HG02852 (cell line): ENCODE results near the gene GSTCD.
"Not testable (repeated sequence)": the region's sequence is repeated elsewhere in the genome, so short reads cannot be mapped to it uniquely, and the experiment has no call there.

Source experiments
- ATAC-seq: cut with Tn5 transposase; IDR thresholded peaks from one replicate; pipeline ENCODE4 v1.9.1; 2021; ENCODE audit warnings: mild to moderate bottlenecking, moderate library complexity; ENCODE audit not compliant: unreplicated experiment

Gene GSTCD

GRCh38 chr4:105714071-105714521 lies 5.5 kb downstream of the GSTCD start:
- peak; percentile 56 for ATAC-seq

GRCh38 chr4:105714932-105715331 lies 6.3 kb downstream of the GSTCD start:
- ATAC-seq: no peak

- no peak for ATAC-seq
These were observed 7.2 kb downstream of the GSTCD start for GRCh38 chr4:105715692-105716278.

- ATAC-seq: no peak
These were observed 10.6 kb downstream of the GSTCD start for GRCh38 chr4:105719204-105719603.

GRCh38 chr4:105725623-105726022 lies 17.0 kb downstream of the GSTCD start:
- ATAC-seq: no peak

- not testable (repeated sequence) for ATAC-seq
These were observed 21.3 kb downstream of the GSTCD start for GRCh38 chr4:105729895-105730294.

GRCh38 chr4:105735217-105735616 lies 26.6 kb downstream of the GSTCD start:
- not testable (repeated sequence) for ATAC-seq

- no peak for ATAC-seq
These were observed 33.0 kb downstream of the GSTCD start for GRCh38 chr4:105741548-105741947.

GRCh38 chr4:105748222-105748621 lies 39.6 kb downstream of the GSTCD start:
- ATAC-seq: no peak

GRCh38 chr4:105751718-105752299 lies 43.2 kb downstream of the GSTCD start:
- ATAC-seq: peak; percentile 44

GRCh38 chr4:105753361-105753760 lies 44.8 kb downstream of the GSTCD start:
- no peak for ATAC-seq

GRCh38 chr4:105755375-105755774 lies 46.8 kb downstream of the GSTCD start:
- no peak for ATAC-seq

- peak; percentile 61 for ATAC-seq
These were observed 50.4 kb downstream of the GSTCD start for GRCh38 chr4:105758958-105759357.

GRCh38 chr4:105765690-105766407 lies 57.3 kb downstream of the GSTCD start:
- no peak for ATAC-seq

GRCh38 chr4:105767579-105767978 lies 59.0 kb downstream of the GSTCD start:
- no peak for ATAC-seq

- ATAC-seq: not testable (repeated sequence)
These were observed 61.9 kb downstream of the GSTCD start for GRCh38 chr4:105770524-105770923.

GRCh38 chr4:105772065-105772464 lies 63.5 kb downstream of the GSTCD start:
- ATAC-seq: not testable (repeated sequence)

GRCh38 chr4:105775760-105776415 lies 67.3 kb downstream of the GSTCD start:
- ATAC-seq: not testable (repeated sequence)

- no peak for ATAC-seq
These were observed 71.6 kb downstream of the GSTCD start for GRCh38 chr4:105780176-105780575.

- ATAC-seq: no peak
These were observed 76.2 kb downstream of the GSTCD start for GRCh38 chr4:105784761-105785160.

GRCh38 chr4:105785792-105786191 lies 77.2 kb downstream of the GSTCD start:
- ATAC-seq: no peak

GRCh38 chr4:105786748-105787147 lies 78.2 kb downstream of the GSTCD start:
- no peak for ATAC-seq
